ENCODE data around the gene DIAPH2. TPM values are rescaled to one million over a fixed set of nuclear protein-coding genes. Genes with fewer than 3 reads are reported as not detected.

The DIAPH2 gene
- total RNA-seq, 4 donors from 2014 or later, result 39.5 to 61.0 (median 56.5) TPM

- Histone ChIP-seq H3K27me3 (no peaks in the 10 kb centered on the region), H3K9me3 (no peaks in the 10 kb centered on the region), H3K36me3 (no peaks in the 10 kb centered on the region), H3K4me3 (no peak overlapping the region), H3K27ac (no peak overlapping the region), H3K4me1 (no peaks in the 10 kb centered on the region)
- TF ChIP-seq POLR2A (IDR thresholded peaks at IDR 0.05) (no peak), EP300 (IDR thresholded peaks at IDR 0.05; ENCODE audit: low read depth) (no peak), POLR2AphosphoS5 (IDR thresholded peaks at IDR 0.05) (no peak), CTCF (IDR thresholded peaks at IDR 0.05) (no peak)
- in situ Hi-C loops (cut with MboI; ENCODE audit: low pct_ligation_motif_present in 1 of 4, low pct_unique_long_range_greater_than_20kb in 1 of 4, low sequenced_read_pairs in 3 of 4), result no loop called here
- DNase-seq, result no peak
- intact Hi-C loops (cut with DNase I; ENCODE audit: low total_unique reads), result no loop called here
- 84% methylated on average over 2 of the region's 2 CpGs; no CpG with 5 or more reads in 1 of the 2 donors for WGBS, 2 donors (ENCODE audit: low coverage in 1 of 2)
These were observed 438.4 kb downstream of the DIAPH2 start for GRCh38 chrX:97123001-97123400.

GRCh38 chrX:97126020-97126419, 441.4 kb downstream of the DIAPH2 start:
- no peak for TF ChIP-seq POLR2A (IDR thresholded peaks at IDR 0.05)
- no peak for TF ChIP-seq CTCF (IDR thresholded peaks at IDR 0.05)
- no peak for TF ChIP-seq EP300 (IDR thresholded peaks at IDR 0.05; ENCODE audit: low read depth)
- TF ChIP-seq POLR2AphosphoS5 (IDR thresholded peaks at IDR 0.05), result no peak
- H3K27ac ChIP-seq, result no peak overlapping the region
- H3K9me3 ChIP-seq, result no peaks in the 10 kb centered on the region
- H3K36me3 ChIP-seq, result no peaks in the 10 kb centered on the region
- no peaks in the 10 kb centered on the region for H3K27me3 ChIP-seq
- DNase-seq, result no peak
- 53 to 68% methylated on average over 2 to 3 of the region's 3 CpGs for WGBS, 2 donors (ENCODE audit: low coverage in 1 of 2)
- in situ Hi-C loops (cut with MboI; ENCODE audit: low pct_ligation_motif_present in 1 of 4, low pct_unique_long_range_greater_than_20kb in 1 of 4, low sequenced_read_pairs in 3 of 4), result no loop called here
- no peak overlapping the region for H3K4me3 ChIP-seq
- intact Hi-C loops (cut with DNase I; ENCODE audit: low total_unique reads), result no loop called here
- H3K4me1 ChIP-seq, result no peaks in the 10 kb centered on the region

GRCh38 chrX:97132664-97133415, 448.2 kb downstream of the DIAPH2 start:
- 83 to 100% methylated on average over 2 to 6 of the region's 6 CpGs for WGBS, 2 donors (ENCODE audit: low coverage in 1 of 2)
- DNase-seq, result no peak
- TF ChIP-seq POLR2A (IDR thresholded peaks at IDR 0.05) (no peak), EP300 (IDR thresholded peaks at IDR 0.05; ENCODE audit: low read depth) (no peak), CTCF (IDR thresholded peaks at IDR 0.05) (no peak), POLR2AphosphoS5 (IDR thresholded peaks at IDR 0.05) (no peak)
- Histone ChIP-seq H3K9me3 (no peaks in the 10 kb centered on the region), H3K36me3 (no peaks in the 10 kb centered on the region), H3K4me3 (no peak overlapping the region), H3K27me3 (no peaks in the 10 kb centered on the region), H3K27ac (no peak overlapping the region), H3K4me1 (no peaks in the 10 kb centered on the region)
- in situ Hi-C loops (cut with MboI; ENCODE audit: low pct_ligation_motif_present in 1 of 4, low pct_unique_long_range_greater_than_20kb in 1 of 4, low sequenced_read_pairs in 3 of 4), result no loop called here
- intact Hi-C loops (cut with DNase I; ENCODE audit: low total_unique reads), result no loop called here

- H3K4me1 ChIP-seq, result no peaks in the 10 kb centered on the region
- no peak for DNase-seq
- intact Hi-C loops (cut with DNase I; ENCODE audit: low total_unique reads), result no loop called here
- H3K4me3 ChIP-seq, result no peak overlapping the region
- TF ChIP-seq POLR2A (IDR thresholded peaks at IDR 0.05), result no peak
- TF ChIP-seq EP300 (IDR thresholded peaks at IDR 0.05; ENCODE audit: low read depth), result no peak
- TF ChIP-seq CTCF (IDR thresholded peaks at IDR 0.05), result no peak
- no peaks in the 10 kb centered on the region for H3K9me3 ChIP-seq
- no peaks in the 10 kb centered on the region for H3K36me3 ChIP-seq
- no peaks in the 10 kb centered on the region for H3K27me3 ChIP-seq
- in situ Hi-C loops (cut with MboI; ENCODE audit: low pct_ligation_motif_present in 1 of 4, low pct_unique_long_range_greater_than_20kb in 1 of 4, low sequenced_read_pairs in 3 of 4), result no loop called here
- 85 to 100% methylated on average over 1 of the region's 1 CpG for WGBS, 2 donors (ENCODE audit: low coverage in 1 of 2)
- H3K27ac ChIP-seq, result no peak overlapping the region
These were observed 461.3 kb downstream of the DIAPH2 start for GRCh38 chrX:97145934-97146333.
